NCI-H1092 (cell line): ENCODE measurements around the gene UQCR11.

Experiments
- DNase-seq: peaks from one replicate; lab custom pipeline; 2025; lab: John Stamatoyannopoulos, UW

UQCR11 gene

DNA sequence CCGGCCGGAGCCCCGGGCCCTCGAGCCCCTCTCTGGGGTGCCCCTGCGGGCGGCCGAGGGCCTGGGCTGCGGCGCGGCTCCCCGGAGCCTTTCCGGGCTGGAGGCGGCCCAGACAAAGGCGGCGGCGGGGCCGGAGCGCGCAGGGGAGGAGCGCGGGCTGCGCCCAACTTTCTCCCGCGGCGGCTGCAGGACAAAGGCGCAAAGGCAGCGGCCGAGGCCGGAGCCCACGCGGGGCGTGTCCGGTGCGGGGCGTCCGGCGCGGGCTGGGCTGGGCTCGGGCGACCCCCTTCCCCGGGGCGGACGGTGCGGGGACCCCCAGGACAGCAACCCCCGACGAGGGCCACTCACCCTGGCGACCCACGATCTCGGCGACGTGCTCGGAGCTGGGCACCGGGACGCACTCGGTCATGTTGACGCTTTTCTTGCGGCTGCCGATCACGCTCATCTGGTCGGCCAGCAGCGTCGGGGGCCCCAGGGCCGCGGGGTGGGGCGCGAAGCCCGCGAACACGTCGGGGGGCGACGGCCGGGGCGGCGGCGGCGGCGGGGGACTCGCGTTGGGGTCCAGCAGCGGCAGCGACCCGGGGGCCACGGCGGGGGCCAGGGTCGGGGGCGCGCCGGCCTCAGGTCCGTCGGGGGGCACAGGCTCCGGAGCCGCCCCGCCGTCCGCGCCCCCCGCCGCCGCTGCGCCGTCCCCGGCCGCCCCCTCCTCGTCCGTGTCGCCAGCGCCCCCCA lies 38.0 kb downstream of the UQCR11 start:
- no peak for DNase-seq

DNA sequence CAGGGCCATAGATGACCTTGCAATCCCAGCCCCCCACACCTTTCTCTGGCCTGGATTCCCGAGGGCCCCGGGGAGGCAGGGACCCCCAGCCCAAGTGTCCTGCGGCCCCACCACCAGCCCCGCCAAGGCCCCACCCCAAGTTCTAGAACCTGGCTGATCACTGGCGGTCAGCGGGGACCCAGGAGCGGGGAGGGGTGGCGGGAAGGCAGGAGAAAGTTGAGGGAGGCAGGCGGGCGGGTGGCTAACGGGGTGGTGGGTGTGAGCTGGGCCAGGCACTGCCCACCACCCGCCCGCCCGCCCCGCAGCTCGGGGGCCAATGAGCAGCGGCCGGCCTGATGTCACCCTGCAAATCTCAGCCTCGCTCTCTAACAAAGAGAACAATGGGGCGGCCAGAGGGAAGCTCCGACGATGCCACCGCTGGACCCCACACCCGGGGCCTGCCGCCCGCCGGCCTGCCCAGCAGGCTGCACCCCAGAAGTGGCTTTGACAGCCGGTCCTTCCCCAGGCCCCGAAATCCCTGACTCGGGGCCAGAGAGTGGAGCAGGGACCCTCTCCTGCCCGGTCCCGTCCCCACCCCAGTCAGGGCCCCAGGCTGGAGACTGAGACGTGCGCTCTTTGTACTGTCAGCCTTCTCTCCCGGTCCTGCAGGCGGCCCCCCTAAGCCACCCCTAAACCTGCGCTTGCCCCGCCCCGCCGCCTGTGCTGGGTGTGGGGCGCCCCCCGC lies 38.7 kb downstream of the UQCR11 start:
- peak; percentile 66 for DNase-seq

DNA sequence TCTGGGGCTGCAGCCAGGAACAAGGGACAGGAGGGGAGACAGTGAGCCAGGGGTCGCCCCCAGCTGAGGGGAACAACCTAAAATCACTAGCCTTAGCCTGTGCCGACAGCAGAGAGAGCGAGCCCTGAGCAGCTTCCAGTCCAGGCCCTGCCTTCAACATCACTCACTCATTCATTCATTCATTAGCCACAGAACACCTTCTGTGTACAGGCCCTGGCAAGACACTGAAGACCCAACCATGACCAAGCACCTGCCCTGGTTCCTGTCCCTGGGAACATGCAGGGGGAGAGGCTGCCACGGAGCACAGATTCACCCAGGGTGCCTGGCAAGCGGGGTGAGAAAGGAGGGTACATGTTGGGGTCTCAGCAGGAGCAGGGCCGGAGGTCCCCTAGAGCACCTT lies 42.0 kb downstream of the UQCR11 start:
- no peak for DNase-seq

DNA sequence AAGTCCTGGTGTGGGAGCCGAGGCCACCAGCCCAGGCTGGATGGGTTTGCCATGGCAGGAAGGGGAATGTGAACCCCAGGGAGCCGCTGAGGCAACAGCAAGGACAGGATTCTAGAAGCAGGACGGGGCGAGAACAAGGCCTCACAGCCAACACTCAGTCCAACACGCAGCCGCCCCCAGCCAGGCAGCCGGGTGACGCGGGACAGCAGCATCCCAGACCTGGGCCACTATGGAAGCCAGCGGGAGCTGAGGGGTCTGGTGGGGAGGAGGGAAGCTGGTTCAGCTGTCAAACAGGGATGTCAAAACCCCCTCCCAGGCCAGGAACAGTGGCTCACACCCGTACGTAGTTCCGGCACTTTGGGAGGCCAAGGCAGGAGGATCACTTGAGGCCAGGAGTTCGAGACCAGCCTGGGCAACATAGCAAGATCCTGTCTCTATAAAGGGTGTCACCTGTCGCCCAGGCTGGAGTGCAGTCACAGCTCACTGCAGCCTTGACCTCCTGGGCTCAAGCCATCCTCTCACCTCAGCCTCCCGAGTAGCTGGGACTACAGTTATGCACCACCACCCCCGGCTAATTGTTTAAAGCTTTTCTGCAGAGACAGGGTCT lies 43.9 kb downstream of the UQCR11 start:
- DNase-seq, result no peak

DNA sequence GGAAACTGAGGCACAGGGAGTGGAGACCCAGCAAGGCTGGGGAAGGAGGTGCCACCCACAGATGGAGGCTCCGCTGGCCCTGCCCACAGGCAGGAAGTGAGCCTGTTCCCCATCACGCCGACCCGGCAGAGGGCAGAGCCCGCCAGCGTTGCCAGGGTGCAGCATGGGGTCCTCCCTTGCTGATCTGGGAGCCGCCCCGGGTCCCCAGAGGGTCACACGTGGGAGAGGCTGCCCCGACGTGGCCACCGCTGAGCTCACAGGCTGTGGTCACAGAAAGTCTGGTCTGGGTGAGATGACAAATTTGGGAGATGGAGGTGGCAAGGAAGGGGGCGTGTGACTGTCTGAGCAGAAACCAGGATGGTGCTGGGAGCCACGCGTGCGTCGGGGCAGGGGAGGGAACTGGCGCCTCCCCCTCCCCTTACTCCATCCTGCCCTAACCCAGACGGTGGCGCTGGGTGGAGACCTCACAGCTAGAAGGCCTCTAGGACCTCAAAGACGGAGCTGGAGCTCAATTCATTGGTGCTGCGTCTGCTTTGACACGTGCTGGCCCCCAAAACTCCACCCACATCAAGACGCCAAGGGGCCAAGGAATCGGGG lies 44.9 kb downstream of the UQCR11 start:
- no peak for DNase-seq

DNA sequence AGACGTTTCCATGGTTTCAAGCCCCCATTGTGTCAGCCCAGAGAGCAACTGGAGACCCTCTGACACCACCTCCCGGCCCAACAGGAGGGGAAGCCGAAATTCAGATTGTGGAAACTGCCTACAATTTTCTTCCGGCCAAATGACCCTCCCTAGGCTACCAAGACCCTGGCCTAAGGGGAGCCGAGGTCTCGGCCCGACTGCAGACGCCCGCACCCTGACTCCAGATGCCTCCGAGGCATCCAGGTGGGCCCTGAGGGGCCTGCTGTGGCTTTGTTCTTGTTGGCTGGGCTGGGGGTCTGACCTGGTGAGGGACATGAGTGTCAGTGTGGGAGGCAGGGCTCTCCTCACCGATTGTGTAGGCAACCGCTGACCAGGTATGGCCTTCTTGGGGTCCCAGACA lies 46.7 kb downstream of the UQCR11 start:
- DNase-seq, result no peak

DNA sequence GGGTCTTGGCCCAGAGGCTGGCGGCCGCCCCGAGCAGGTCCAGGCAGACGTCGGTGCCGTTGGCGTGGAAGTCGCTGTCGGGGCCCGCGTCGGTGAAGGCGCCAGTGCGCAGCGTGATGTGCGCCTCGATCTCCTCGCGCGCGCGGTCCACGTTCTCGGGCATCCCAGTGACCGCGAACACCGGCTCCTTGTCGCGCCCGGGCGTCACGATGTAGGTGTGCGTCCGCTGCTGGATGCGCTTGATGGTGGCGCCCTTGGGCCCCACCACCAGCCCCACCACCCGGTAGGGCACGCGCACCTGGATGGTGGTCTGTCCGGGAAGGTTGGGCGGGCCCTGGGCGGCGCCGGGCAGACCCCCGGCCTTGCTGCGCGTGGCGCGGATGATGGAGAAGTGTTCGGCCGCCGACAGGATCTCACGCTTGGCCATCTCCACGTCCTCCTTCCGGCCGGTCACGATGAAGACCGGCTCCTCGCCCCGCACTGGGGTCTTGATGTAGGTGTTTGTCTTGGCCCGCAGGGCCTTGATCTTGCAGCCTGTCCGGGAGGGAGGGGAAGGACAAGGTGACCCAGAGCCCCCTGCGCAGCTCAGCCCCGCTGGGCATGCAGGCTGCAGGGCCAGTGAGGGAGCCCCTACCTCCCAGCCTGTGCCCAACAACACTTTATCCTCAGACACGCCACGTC lies 48.7 kb downstream of the UQCR11 start:
- no peak for DNase-seq

DNA sequence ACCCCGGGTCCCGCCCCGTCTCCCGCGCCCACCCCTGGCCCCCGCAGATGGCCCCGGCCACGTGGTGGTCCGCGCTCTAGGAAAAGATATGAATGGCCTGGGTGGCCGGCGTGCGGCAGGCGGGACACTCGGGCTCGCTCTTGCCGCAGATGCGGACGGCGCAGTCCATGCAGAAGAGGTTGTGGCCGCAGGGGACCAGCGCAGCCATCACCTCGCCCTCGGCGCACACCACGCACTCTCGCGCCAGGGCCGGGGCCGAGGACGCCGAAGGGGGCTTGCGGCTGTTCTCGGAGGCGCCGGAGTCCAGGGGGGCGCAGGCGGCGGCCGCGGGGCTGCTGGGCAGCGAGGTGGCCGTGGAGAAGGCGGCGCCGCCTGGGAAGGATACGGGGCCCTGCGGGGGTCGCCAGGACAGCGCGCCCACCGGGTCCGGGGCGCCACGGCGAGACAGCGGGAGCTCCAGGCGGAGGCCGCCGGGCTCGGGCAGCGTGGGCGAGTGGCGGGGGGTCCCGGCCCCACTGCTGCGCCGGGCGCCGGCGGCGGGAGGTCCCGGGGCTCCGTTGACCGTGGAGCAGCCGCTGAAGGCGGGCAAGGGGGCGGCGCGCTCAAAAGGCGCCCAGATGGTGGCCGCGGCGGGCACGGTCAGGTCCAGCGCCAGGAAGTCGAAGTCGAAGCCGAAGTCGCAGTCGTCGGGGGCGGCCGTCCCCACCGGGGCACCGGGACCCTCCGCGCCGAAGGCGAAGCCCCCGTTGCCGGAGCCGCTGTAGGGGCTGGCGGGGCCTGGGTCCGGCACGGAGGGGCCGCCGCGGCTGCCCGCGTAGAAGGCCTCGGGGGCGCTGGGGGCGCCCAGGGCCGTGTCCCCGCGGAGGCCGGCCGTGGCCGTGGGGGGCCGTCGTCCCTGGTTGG lies 49.5 kb downstream of the UQCR11 start:
- no peak for DNase-seq

DNA sequence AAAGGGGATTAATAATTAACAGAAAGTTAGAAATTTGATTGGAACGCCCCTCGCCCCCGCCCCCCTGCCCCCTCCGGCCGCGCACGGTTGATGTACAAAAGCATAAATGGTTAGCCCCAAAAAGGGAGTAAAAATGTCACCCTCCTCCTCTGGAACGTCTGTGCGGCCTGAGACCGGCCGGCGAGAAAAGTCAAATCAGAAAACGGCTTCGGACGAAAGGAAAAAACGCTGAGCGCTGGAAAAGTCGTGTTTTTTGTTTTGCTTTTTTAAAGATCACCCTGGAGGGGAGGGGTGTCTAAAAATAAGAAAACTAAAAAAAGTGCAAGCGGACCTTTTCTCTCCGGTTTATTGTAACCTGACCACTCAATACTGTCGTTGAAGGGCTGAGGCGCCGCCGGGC lies 50.3 kb downstream of the UQCR11 start:
- no peak for DNase-seq

DNA sequence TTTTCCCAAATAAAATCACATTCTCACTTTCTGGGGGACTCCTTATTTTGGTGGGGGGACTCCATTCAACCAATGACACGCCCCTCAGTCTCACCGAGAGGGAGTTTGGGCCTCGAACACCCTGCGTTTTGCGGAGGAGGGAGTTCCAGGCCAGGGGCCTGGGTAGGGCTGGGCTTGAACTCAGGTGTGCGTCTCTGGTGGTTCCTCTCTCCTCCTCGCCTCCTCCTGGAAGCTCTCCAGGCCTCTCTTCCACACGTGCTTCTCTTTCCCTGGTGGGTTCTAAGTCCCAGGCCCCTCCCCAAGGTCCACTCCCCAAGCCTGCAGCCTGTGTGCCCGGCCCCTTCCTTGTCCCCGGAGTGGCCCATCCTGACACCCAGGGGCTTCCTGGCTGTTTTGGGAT lies 51.8 kb downstream of the UQCR11 start:
- DNase-seq, result no peak

DNA sequence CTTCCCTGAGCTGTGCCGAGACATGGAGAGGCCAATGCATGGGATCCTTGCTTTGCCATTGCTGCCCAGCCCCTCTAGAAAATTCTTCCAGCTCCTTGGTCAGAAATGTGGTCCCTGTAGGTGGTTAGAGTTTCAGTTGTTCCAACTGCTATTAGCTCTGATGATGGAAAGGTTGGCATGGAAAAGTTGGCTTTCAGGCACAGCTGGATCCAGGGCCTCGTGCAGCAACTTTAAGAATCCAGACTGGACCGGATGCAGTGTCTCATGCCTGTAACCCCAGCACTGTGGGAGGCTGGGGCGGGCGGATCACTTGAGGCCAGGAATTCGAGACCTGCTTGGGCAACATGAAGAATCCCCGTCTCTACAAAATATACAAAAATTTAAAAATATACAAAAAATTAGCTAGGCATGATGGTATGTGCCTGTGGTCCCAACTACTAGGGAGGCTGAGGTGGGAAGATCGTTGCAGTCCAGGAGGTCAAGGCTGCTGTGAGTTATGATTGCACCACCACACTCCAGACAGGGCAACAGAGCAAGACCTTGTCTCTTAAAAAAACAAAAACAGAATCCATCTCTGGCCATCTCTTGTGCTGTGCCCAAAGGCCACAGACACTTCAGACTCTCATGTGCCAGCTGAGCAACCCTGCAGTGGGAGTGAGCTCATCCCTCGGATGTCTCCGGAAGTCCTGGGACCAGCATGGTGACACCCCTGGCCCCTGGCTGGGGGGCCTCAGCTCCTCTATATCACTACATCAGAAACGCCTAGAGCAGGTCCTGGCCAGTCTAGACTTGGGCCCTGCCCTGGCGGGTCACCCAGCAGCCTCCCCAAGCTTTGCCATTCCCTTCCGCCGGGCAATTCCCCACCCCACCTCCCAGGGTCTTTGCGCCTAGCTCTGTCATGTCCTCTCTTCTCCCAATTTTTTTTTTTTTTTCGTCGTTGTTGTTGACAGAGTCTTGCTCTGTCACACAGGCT lies 53.9 kb downstream of the UQCR11 start:
- no peak for DNase-seq

DNA sequence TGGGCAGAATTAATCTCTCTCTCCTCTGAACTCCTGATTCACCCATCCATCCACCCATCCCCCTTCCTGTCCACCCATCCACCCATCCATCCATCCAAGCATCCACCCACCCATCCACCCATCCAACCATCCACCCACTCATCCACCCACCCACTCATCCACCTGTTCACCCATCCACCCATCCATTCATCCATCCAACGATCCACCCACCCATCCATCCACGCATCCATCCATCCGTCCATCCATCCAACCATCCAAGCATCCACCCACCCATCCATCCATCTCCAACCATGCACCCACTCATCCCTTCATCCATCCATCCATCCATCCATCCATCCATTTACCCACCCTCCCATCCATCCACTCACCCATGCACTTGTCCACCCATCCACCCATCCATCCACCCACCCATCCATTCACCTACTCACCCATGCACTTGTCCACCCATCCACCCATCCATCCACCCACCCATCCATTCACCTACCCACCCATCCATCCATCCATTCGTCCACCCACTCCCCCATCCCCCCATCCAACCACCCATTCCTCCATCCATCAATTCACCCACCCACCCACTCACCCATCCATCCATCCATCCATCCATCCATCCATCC lies 55.8 kb downstream of the UQCR11 start:
- DNase-seq, result no peak
